Aorta (tissue), 5 donors: ENCODE measurements around the gene STARD7. TPM values are rescaled to one million over a fixed set of nuclear protein-coding genes. Genes with fewer than 3 reads are reported as not detected.

ENCODE experiments used
- ATAC-seq: fragments of 200-7000 bp; cut with Tn5 transposase; one replicate; pipeline ENCODE4 v1.9.1; 2022; ENCODE audit warnings: moderate library complexity; ENCODE audit not compliant: low FRiP score
- DNase-seq, 2 donors: peaks; one replicate each; pipeline ENCODE4 v3.0.0-alpha.2; 2020
- H3K27ac ChIP-seq, 2 donors: one replicate each; pipeline ENCODE4 v1.5.1; 2013; ENCODE audit warnings: low read length in 2 of 2, mild to moderate bottlenecking in 2 of 2, moderate library complexity in 2 of 2, control low read depth in 1 of 2, inconsistent platforms in 1 of 2, low read depth in 1 of 2
- H3K27me3 ChIP-seq, 2 donors: one replicate each; pipeline ENCODE4 v1.6.1; 2013; ENCODE audit warnings: control low read depth in 1 of 2, low read length in 1 of 2, mild to moderate bottlenecking in 1 of 2, moderate library complexity in 1 of 2; ENCODE audit not compliant: insufficient read depth in 2 of 2, control insufficient read depth in 1 of 2
- H3K36me3 ChIP-seq, 2 donors: one replicate each; pipeline ENCODE4 v1.6.1; 2013; ENCODE audit warnings: control low read depth in 1 of 2, low read length in 1 of 2, mild to moderate bottlenecking in 1 of 2; ENCODE audit not compliant: insufficient read depth in 2 of 2, control insufficient read depth in 1 of 2
- H3K4me1 ChIP-seq, 2 donors: one replicate each; pipeline ENCODE4 v1.6.1; 2013; ENCODE audit warnings: low read length in 2 of 2, control low read depth in 1 of 2, mild to moderate bottlenecking in 1 of 2, moderate library complexity in 1 of 2; ENCODE audit not compliant: insufficient read depth in 2 of 2, control insufficient read depth in 1 of 2
- H3K4me3 ChIP-seq, 2 donors: one replicate each; pipeline ENCODE4 v1.5.1; 2013; ENCODE audit warnings: low read length in 2 of 2, control low read depth in 1 of 2, mild to moderate bottlenecking in 1 of 2
- H3K9me3 ChIP-seq: one replicate; pipeline ENCODE4 v1.6.1; 2013; ENCODE audit warnings: mild to moderate bottlenecking, low read length; ENCODE audit not compliant: control insufficient read depth
- WGBS, 2 donors: extraction: QIAGEN DNeasy Blood & Tissue Kit; methylation state at CpG; one replicate each; pipeline ENCODE4 v1.1.7; 2013; 5-methylcytosine and 5-hydroxymethylcytosine counted together
- intact Hi-C, 2 donors: fragments of 100-400 bp; cut with DNase I; formaldehyde crosslinking; loops; one replicate each; pipeline versions ENCODE4 v1.14.2 to v1.15.0; 2022
- polyA plus RNA-seq, 2 donors: library from polyadenylated mRNA; stranded (reverse); fragments of 200-250 nt; gene quantifications; one replicate each; pipeline ENCODE4 v1.2.3, GENCODE V29; 2013
- total RNA-seq, 2 donors: library from RNA; stranded (reverse); fragmentation: NEBNext Ultra II Directional; extraction: Animal tissue kit (Norgen Biotek cat#: 25700); gene quantifications; one replicate each; pipeline ENCODE4 v1.2.1, GENCODE V29; 2021
- donor health status: healthy with polysubstance abuse.
- donor health status: Bipolar disorder and iron deficiency.
- donor health status: DM: no; HTN: no; CAD: no.
- donor health status: DM: no; HTN: no; CAD: no.
- donor health status: DM: yes; HTN: yes; CAD: no.

The STARD7 gene
- total and polyA plus RNA-seq, 4 donors: 23.8 to 72.7 (median 52.8) TPM

DNA sequence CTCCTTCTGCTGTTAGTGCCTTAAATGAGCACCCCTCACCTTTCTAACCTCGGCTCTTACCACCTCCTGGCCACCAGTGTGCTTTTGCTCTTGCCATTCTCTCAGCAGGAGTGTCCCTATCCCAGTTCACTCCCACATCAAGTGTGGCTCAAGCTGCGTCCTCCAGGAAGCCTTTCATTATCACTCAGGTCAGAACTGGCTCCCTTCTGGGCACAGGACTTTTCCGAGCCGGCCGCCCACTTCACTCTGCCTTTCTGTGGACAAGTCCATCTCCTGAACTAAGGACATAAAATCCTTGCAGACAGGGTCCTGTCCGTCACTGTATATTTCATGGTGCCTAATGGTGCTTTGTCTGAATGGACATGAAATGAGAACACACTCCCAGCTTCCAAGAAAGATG is 41.6 kb upstream of the STARD7 start:
- peaks cover 0 to 3% of the 10 kb centered on the region in 2 donors for H3K4me1 ChIP-seq
- DNase-seq (no peak), ATAC-seq (no peak)
- no peak overlapping the region for H3K4me3 ChIP-seq
- intact Hi-C loops: loop anchor here (2.0 to 5.0 kb wide), 3 partner anchors 37 to 103 kb away; partner anchors contain the start of genes DUSP2 (in 1 of the 2) and STARD7 (in 1 of the 2)
- no peaks in the 10 kb centered on the region for H3K9me3 ChIP-seq
- H3K27ac ChIP-seq: peak overlapping the region in 1 of 2 donors; percentile 64
- H3K36me3 ChIP-seq: peaks cover 0 to 2% of the 10 kb centered on the region in 2 donors
- WGBS, 2 donors: 82 to 86% methylated on average over 6 of the region's 6 CpGs
- no peaks in the 10 kb centered on the region for H3K27me3 ChIP-seq

DNA sequence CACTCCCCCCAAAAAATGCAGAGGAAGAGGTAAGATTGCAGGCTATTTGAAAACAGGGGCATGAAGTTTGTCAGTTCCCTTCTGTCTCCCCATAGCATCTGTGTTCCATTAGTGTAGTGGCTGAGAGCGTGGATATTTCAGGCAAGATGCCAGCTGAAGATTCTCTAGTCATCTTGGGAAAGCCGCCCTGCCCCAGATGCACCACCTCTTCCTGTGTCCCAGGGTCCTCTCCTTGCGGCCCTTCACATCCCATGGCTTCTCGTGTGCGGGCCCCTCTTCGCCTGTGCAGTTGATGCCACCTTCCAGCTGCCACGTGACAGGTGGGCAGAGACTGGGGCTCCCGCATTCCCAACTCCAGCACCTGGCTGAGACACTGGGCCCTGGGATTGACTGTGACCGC is 41.0 kb upstream of the STARD7 start:
- DNase-seq (no peak), ATAC-seq (no peak)
- 87 to 89% methylated on average over 9 of the region's 9 CpGs for WGBS, 2 donors
- intact Hi-C loops: loop anchor here (2.0 to 5.0 kb wide), 3 partner anchors 37 to 102 kb away; partner anchors contain the start of genes DUSP2 (in 1 of the 2) and STARD7 (in 1 of the 2)
- H3K27ac ChIP-seq: peak overlapping the region in 1 of 2 donors; percentile 33
- no peak overlapping the region for H3K4me3 ChIP-seq
- H3K9me3 ChIP-seq: no peaks in the 10 kb centered on the region
- H3K4me1 ChIP-seq: peaks cover 0 to 3% of the 10 kb centered on the region in 2 donors
- peaks cover 0 to 2% of the 10 kb centered on the region in 2 donors for H3K36me3 ChIP-seq
- no peaks in the 10 kb centered on the region for H3K27me3 ChIP-seq

DNA sequence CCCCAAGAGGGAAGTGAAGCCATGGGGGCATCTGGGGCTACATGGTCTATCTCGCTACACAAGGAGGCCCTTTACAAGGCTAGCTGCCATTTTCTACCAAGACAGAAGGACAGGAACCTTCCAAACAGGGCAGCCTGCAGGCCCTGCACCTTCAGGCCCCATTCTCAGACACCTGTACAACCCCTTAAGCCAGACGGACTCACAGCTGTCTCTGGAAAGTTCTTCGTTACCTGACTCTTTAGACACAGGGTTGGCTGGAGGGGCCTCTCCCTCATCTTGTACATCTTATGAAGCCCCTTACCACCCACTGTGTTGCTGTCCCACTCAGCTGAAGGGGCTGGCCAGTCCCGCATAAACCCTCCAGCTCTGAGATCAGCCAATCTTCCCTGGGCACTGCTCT is 40.0 kb upstream of the STARD7 start:
- intact Hi-C loops: no loop called here
- Histone ChIP-seq H3K9me3 (no peaks in the 10 kb centered on the region), H3K4me3 (no peak overlapping the region), H3K27me3 (no peaks in the 10 kb centered on the region), H3K27ac (no peak overlapping the region), H3K36me3 (peaks cover 0 to 2% of the 10 kb centered on the region in 2 donors), H3K4me1 (peaks cover 0 to 3% of the 10 kb centered on the region in 2 donors)
- ATAC-seq: no peak
- no peak for DNase-seq
- WGBS, 2 donors: 94 to 95% methylated on average over 4 of the region's 4 CpGs

DNA sequence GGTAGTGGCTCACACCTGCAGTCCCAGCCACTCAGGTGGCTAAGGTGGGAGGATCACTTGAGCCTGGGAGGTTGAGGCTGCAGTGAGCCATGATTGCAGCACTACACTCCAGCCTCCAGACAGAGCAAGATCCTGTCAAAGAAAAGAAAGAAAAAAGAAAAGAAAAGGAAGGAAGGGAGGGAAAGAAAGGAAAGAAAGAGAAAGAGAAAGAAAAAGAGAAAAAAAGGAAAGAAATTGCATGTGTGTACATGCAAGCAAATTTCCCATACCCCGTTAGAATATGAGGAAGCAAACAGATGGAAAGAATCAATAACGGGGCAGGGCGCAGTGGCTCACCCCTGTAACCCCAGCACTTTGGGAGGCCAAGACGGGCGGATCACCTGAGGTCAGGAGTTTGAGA is 39.3 kb upstream of the STARD7 start:
- intact Hi-C loops: no loop called here
- 91 to 92% methylated on average over 5 of the region's 5 CpGs for WGBS, 2 donors
- Histone ChIP-seq H3K4me3 (no peak overlapping the region), H3K36me3 (peaks cover 0 to under 1% of the 10 kb centered on the region in 2 donors), H3K9me3 (no peaks in the 10 kb centered on the region), H3K4me1 (peaks cover 0 to 3% of the 10 kb centered on the region in 2 donors), H3K27me3 (no peaks in the 10 kb centered on the region), H3K27ac (no peak overlapping the region)
- DNase-seq: no peak
- no peak for ATAC-seq

DNA sequence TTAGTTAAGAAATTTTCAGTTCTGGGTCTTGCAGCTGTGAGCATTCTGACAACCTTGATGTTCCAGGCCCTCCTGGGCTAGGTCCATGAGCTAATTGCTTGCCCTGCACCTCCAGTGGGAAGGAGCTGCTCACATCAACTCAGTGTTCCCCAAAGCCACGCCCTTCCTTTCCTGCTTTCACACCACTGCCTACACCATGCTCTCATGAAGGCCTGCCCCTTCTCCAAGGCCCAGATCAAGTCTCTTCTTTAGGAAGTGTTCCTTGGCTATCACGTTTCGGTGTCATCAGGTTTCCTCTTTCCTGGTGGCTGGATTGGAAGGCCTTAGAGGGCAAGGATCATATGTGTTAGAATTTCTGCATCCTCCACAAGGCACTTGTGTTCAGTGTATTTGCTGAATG is 38.4 kb upstream of the STARD7 start:
- no peak overlapping the region for H3K4me3 ChIP-seq
- H3K9me3 ChIP-seq: no peaks in the 10 kb centered on the region
- 84 to 88% methylated on average over 3 of the region's 3 CpGs for WGBS, 2 donors
- no peak overlapping the region for H3K27ac ChIP-seq
- intact Hi-C loops: no loop called here
- DNase-seq: no peak
- peaks cover 0 to 3% of the 10 kb centered on the region in 2 donors for H3K4me1 ChIP-seq
- H3K36me3 ChIP-seq: no peaks in the 10 kb centered on the region
- ATAC-seq: no peak
- no peaks in the 10 kb centered on the region for H3K27me3 ChIP-seq

DNA sequence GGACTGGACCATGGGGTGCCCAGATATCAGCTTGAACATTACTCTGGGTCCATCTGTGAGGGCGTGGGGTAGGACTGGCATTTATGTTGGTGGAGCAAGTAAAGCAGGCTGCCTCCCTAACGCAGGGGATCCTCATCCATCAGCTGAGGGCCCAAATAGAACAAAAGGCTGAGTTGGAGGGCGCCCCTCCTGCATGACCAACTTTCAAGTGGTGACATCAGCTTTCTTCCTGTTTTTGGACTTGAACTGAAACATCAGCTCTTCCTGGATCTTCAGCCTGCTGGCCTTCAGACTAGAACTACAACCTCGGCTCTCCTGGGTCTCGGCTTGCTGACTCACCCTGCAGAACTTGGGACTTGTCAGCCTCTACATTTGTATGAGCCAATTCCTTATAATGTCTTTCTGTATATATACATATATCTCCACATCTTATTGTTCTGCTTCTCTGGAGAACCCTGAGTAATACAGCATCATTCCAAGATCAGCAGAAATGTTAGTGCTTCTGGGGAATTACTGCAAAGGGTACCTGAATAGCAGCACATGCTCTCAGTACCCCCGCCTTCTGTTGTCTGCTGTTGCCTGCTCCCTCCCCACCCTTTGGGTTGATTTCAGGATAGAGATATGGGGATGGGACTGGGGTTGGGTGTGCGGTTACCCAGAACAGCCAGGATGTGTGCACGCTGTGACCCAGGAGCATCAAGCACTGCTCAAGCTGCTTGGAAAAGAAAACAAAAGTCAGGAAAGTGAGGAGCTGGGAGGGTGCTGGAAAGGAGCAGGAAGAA is 37.2 kb upstream of the STARD7 start:
- DNase-seq (peak in 1 of 2 donors; percentile 75), ATAC-seq (no peak)
- intact Hi-C loops: no loop called here
- no peak overlapping the region for H3K4me3 ChIP-seq
- no peaks in the 10 kb centered on the region for H3K27me3 ChIP-seq
- peaks cover 0 to 3% of the 10 kb centered on the region in 2 donors for H3K4me1 ChIP-seq
- no peaks in the 10 kb centered on the region for H3K36me3 ChIP-seq
- H3K9me3 ChIP-seq: no peaks in the 10 kb centered on the region
- 79 to 86% methylated on average over 8 of the region's 8 CpGs for WGBS, 2 donors
- H3K27ac ChIP-seq: no peak overlapping the region

DNA sequence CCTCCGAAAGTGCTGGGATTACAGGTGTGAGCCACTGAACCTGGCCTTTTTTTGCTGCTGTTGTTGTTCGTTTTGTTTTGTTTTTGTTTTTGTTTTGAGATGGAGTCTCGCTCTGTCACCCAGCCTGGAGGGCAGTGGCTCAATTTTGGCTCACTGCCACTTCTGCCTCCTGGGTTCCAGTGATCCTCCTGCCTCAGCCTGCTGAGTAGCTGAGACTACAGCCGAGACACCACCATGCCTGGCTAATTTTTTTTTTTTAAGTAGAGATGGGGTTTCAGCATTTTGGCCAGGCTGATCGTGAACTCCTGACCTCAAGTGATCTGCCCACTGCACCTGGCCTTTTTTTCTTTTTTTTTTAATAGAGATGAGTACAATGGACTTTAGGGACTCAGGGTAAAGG is 35.2 kb upstream of the STARD7 start:
- no peaks in the 10 kb centered on the region for H3K9me3 ChIP-seq
- H3K4me1 ChIP-seq: no peaks in the 10 kb centered on the region
- WGBS, 2 donors: 91 to 96% methylated on average over 5 of the region's 5 CpGs
- H3K4me3 ChIP-seq: no peak overlapping the region
- H3K27me3 ChIP-seq: no peaks in the 10 kb centered on the region
- intact Hi-C loops: no loop called here
- no peak for ATAC-seq
- DNase-seq: no peak
- H3K27ac ChIP-seq: no peak overlapping the region
- no peaks in the 10 kb centered on the region for H3K36me3 ChIP-seq

DNA sequence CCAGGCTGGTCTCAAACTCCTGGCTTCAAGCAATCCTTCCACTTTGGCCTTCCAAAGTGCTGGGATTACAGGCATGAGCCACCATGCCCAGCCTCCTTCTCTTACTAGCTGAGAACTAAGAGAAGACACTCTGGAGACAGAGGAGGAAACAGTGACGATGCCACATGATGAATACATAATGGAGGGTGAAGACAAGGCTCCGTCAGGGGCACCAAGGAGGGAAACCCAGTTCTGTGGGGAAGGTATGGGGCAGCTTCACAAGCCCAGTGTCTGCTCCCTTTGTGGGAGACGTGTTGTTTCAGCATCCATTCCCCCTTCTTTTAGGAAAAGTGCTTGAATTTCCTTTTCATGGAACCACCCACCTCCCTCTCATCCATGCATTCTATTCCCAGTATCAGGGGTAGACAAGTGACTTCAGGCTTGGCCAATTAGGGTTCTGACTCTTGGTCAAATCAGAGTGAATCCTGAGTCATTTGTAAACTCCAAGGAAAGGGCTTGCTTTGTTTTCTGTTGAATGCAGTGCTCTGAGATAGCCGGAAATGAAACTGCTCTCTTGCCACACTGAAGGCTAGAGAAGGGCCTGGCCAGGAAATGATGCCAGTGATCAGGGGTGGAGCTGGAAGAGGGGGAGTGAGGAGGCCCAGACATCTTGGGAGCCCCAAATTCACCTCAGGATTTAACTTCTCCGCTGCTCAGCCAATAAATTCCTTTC is 33.4 kb upstream of the STARD7 start:
- intact Hi-C loops: no loop called here
- no peak overlapping the region for H3K27ac ChIP-seq
- no peaks in the 10 kb centered on the region for H3K9me3 ChIP-seq
- no peak overlapping the region for H3K4me3 ChIP-seq
- no peaks in the 10 kb centered on the region for H3K27me3 ChIP-seq
- peaks cover 0 to under 1% of the 10 kb centered on the region in 2 donors for H3K36me3 ChIP-seq
- 83 to 86% methylated on average over 5 of the region's 5 CpGs for WGBS, 2 donors
- no peaks in the 10 kb centered on the region for H3K4me1 ChIP-seq
- ATAC-seq (peak; percentile 68), DNase-seq (peak in 1 of 2 donors; percentile 80)
